ENCODE data around the gene FLNC. TPM values are rescaled to one million over a fixed set of nuclear protein-coding genes. Genes with fewer than 3 reads are reported as not detected.

Gene FLNC
- polyA plus RNA-seq, 1 of the 3 experiments (the other 2 are of a cell fraction), result 43.7 TPM

GRCh38 chr7:128891110-128891941, 61.1 kb downstream of the FLNC start:
- POLR2A ChIA-PET, result no interaction called here

GRCh38 chr7:128891942-128892269, 61.7 kb downstream of the FLNC start:
- H3K4me3 ChIP-seq (ENCODE audit: low read depth in 2 of 2, low read length in 1 of 2), result no peak overlapping the region
- DNase-seq, result peak; percentile 38
- H4K20me1 ChIP-seq (ENCODE audit: insufficient read depth), result no peaks in the 10 kb centered on the region
- no peaks in the 10 kb centered on the region; a peak in 1 of 4 replicates for H3K4me1 ChIP-seq (ENCODE audit: control insufficient read depth in 1 of 2, insufficient read depth in 2 of 2, low read depth in 1 of 2, low read length in 1 of 2)
- H3K36me3 ChIP-seq (replicated peaks in 1 of 2; ENCODE audit: control insufficient read depth in 1 of 2, insufficient read depth in 2 of 2, low read length in 1 of 2), result no peaks in the 10 kb centered on the region
- no peak overlapping the region for H2AFZ ChIP-seq (ENCODE audit: low read depth)
- ChIA-PET POLR2A (no interaction called here), CTCF (interaction anchor here (0.6 to 4.1 kb wide), 4 partner anchors 8 to 439 kb away, joined by 3 to 31 read pairs (median 3); no protein-coding TSS in a partner anchor)
- no peak overlapping the region for H3K9ac ChIP-seq
- WGBS (ENCODE audit: low lambda C conversion rate), result 89% methylated on average over 11 of the region's 11 CpGs
- peaks cover 14% of the 10 kb centered on the region; the same call in 1 of the 2 replicates for H3K27me3 ChIP-seq (ENCODE audit: insufficient read depth)
- no peaks in the 10 kb centered on the region for H3K79me2 ChIP-seq (ENCODE audit: insufficient read depth)
- no peak overlapping the region for H3K4me2 ChIP-seq
- no peak overlapping the region for H3K27ac ChIP-seq (ENCODE audit: low read depth in 2 of 2, low read length in 1 of 2)
- H3K9me3 ChIP-seq, result no peaks in the 10 kb centered on the region
- no peaks in the 10 kb centered on the region for H3K9me2 ChIP-seq
- H3F3A ChIP-seq (replicated peaks; ENCODE audit: insufficient read depth), result no peaks in the 10 kb centered on the region
- TF ChIP-seq TCF12 (IDR thresholded peaks at IDR 0.05) (no peak), EZH2phosphoT487 (IDR thresholded peaks at IDR 0.05; ENCODE audit: borderline replicate concordance, low read depth) (no peak), FOSL2 (IDR thresholded peaks at IDR 0.05; ENCODE audit: borderline replicate concordance, low read depth) (no peak), ELF1 (IDR thresholded peaks at IDR 0.05) (no peak), SMC3 (IDR thresholded peaks at IDR 0.05; ENCODE audit: low read depth, low read length) (no peak), FOXM1 (IDR thresholded peaks at IDR 0.05; ENCODE audit: low read depth) (no peak), MXI1 (IDR thresholded peaks at IDR 0.05; ENCODE audit: low read depth, low read length) (no peak), CHD2 (IDR thresholded peaks at IDR 0.05; ENCODE audit: low read length, partially characterized antibody) (no peak), MEF2A (IDR thresholded peaks at IDR 0.05; ENCODE audit: borderline replicate concordance, low read depth) (no peak), REST (IDR thresholded peaks at IDR 0.05; ENCODE audit: low read depth, low read length) (no peak), JUND (IDR thresholded peaks at IDR 0.05) (no peak), TEAD4 (IDR thresholded peaks at IDR 0.05; ENCODE audit: borderline replicate concordance, insufficient read depth) (no peak), RCOR1 (IDR thresholded peaks at IDR 0.05; ENCODE audit: low read length) (no peak), ZBTB33 (IDR thresholded peaks at IDR 0.05; ENCODE audit: borderline replicate concordance, low read depth) (no peak), POLR2AphosphoS5 (IDR thresholded peaks at IDR 0.05; ENCODE audit: low read depth, low read length) (no peak)

More at GRCh38 chr7:128891110-128891941, 61.1 kb downstream of the FLNC start:
- CTCF ChIA-PET, result interaction anchor here (0.6 to 4.1 kb wide), 4 partner anchors 8 to 438 kb away, joined by 3 to 31 read pairs (median 3); no protein-coding TSS in a partner anchor
- WGBS (ENCODE audit: low lambda C conversion rate), result 38% methylated on average over 21 of the region's 41 CpGs
- Histone ChIP-seq H3K9me3 (no peaks in the 10 kb centered on the region), H3K27me3 (ENCODE audit: insufficient read depth) (peaks cover 14% of the 10 kb centered on the region; the same call in 1 of the 2 replicates), H4K20me1 (ENCODE audit: insufficient read depth) (no peaks in the 10 kb centered on the region), H3K79me2 (ENCODE audit: insufficient read depth) (no peaks in the 10 kb centered on the region), H3F3A (replicated peaks; ENCODE audit: insufficient read depth) (no peaks in the 10 kb centered on the region), H3K4me1 (ENCODE audit: control insufficient read depth in 1 of 2, insufficient read depth in 2 of 2, low read depth in 1 of 2, low read length in 1 of 2) (no peaks in the 10 kb centered on the region; a peak in 1 of 4 replicates), H3K4me2 (no peak overlapping the region; the same call in 1 of the 2 replicates), H3K9me2 (no peaks in the 10 kb centered on the region), H3K27ac (ENCODE audit: low read depth in 2 of 2, low read length in 1 of 2) (no peak overlapping the region), H3K36me3 (replicated peaks in 1 of 2; ENCODE audit: control insufficient read depth in 1 of 2, insufficient read depth in 2 of 2, low read length in 1 of 2) (no peaks in the 10 kb centered on the region), H2AFZ (ENCODE audit: low read depth) (peak overlapping the region; percentile 46; the same call in 1 of the 2 replicates), H3K4me3 (ENCODE audit: low read depth in 2 of 2, low read length in 1 of 2) (peak overlapping the region; percentile 29 to 41; a peak in 3 of 4 replicates), H3K9ac (no peak overlapping the region)
- TF ChIP-seq, protein P1, sequence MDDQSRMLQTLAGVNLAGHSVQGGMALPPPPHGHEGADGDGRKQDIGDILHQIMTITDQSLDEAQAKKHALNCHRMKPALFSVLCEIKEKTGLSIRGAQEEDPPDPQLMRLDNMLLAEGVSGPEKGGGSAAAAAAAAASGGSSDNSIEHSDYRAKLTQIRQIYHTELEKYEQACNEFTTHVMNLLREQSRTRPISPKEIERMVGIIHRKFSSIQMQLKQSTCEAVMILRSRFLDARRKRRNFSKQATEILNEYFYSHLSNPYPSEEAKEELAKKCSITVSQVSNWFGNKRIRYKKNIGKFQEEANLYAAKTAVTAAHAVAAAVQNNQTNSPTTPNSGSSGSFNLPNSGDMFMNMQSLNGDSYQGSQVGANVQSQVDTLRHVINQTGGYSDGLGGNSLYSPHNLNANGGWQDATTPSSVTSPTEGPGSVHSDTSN (IDR thresholded peaks at IDR 0.05), result no peak
- TF ChIP-seq IRF3 (IDR thresholded peaks at IDR 0.05; ENCODE audit: low read depth, low read length), result no peak
- DNase-seq, result peak; percentile 72

Measured in SK-N-SH (cell line).